ENCODE measurements around the gene MRM3.

DNA sequence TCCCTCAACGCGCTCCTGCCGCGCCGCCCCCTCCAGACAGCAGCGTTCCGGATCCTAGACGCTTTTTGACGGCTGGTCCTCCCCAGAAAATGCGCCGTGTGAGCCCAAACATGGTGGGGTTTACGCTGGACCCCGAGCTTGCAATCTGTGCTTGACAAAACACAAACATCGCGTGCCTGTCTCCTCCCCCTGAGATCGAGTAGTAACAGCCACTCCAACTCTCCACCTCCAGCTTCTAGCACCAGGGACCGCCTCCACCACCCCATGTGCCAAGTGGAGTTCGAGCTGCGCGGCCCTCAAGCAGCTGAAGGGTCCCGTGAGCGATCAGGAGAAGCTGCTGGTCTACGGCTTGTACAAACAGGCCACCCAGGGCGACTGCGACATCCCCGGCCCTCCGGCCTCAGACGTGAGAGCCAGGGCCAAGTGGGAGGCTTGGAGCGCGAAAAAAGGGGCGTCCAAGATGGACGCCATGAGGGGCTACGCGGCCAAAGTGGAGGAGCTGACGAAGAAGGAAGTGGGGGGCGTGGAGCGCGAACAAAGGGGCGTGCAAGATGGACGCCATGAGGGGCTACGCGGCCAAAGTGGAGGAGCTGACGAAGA lies 29.4 kb upstream of the MRM3 start:
- TF ChIP-seq POLR2A (IDR thresholded peaks at IDR 0.05; ENCODE audit: low read depth, low read length) (no peak), MAFK (IDR thresholded peaks at IDR 0.05; ENCODE audit: low read depth, low read length) (no peak), SMC3 (IDR thresholded peaks at IDR 0.05; ENCODE audit: low read depth, low read length) (no peak)
- TF ChIP-seq, protein P1, sequence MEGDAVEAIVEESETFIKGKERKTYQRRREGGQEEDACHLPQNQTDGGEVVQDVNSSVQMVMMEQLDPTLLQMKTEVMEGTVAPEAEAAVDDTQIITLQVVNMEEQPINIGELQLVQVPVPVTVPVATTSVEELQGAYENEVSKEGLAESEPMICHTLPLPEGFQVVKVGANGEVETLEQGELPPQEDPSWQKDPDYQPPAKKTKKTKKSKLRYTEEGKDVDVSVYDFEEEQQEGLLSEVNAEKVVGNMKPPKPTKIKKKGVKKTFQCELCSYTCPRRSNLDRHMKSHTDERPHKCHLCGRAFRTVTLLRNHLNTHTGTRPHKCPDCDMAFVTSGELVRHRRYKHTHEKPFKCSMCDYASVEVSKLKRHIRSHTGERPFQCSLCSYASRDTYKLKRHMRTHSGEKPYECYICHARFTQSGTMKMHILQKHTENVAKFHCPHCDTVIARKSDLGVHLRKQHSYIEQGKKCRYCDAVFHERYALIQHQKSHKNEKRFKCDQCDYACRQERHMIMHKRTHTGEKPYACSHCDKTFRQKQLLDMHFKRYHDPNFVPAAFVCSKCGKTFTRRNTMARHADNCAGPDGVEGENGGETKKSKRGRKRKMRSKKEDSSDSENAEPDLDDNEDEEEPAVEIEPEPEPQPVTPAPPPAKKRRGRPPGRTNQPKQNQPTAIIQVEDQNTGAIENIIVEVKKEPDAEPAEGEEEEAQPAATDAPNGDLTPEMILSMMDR (conservative IDR thresholded peaks at IDR 0.05; ENCODE audit: low read depth, low read length): no peak

All from IMR-90 (cell line).